HG02588 (cell line): ENCODE results near the gene EZR.

Source experiments
- ATAC-seq: cut with Tn5 transposase; IDR thresholded peaks from one replicate; pipeline ENCODE4 v1.9.1; 2021; ENCODE audit warnings: mild to moderate bottlenecking, moderate library complexity; ENCODE audit not compliant: unreplicated experiment

EZR gene

GRCh38 chr6:158780246-158780884, 38.8 kb downstream of the EZR start:
- no peak for ATAC-seq

- no peak for ATAC-seq
Measured at GRCh38 chr6:158778005-158778527, 41.1 kb downstream of the EZR start.

DNA sequence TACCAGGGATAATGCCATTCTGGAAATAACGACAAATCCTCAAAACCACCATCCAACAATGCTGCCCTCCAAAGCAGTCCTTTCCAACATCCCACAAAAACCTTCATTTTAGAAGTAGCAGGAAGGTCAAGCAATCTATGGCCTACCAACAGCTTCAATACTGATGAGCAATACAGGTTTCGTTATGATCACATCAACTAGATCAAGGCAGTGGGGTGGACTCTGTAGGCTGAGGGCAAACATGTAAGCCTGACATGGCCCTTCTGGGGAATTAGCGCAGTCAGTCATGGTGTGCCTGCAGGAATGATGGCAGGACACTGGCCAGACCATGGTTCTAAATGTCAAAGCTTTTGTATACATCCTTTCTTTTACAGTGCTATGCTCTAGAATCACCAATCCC, 41.7 kb downstream of the EZR start:
- ATAC-seq: no peak

DNA sequence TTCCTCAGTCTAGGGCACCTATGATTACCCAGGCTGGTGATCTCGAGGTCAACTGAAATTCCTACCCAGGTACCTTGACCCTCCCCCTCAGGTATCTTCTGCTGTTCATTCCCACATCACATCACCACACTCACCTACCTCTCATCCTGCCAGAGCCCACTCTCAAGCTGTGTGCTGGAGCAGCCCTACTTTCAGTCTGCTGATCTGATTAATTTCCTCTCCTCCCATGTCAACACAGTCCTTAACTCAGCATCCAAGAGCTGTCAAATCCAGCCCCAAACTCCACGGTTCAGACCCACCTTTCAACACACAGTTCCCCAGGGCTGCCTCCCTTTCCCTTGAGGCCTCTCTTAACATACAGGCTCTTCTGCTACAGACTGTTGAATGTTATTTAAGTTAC, 42.4 kb downstream of the EZR start:
- ATAC-seq: no peak

DNA sequence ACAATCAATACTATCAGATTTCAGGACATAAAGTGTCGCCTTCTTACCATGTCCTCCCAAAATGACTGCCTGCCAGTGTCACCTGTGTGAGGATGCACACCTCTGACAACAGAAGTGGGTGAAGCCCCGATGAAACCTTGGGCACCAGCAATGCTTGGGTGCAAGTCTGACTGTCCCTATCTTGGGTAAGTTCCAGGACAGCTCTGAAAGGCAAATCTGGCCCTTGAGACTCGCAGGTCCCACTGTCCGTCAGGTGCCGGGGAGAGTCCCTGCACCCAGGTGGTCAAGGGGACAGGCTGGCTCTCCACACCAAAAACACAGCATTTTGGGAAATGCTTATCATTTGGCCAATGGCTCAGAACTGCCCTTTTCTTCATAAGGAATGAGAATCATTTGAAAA, 43.3 kb downstream of the EZR start:
- ATAC-seq: no peak

DNA sequence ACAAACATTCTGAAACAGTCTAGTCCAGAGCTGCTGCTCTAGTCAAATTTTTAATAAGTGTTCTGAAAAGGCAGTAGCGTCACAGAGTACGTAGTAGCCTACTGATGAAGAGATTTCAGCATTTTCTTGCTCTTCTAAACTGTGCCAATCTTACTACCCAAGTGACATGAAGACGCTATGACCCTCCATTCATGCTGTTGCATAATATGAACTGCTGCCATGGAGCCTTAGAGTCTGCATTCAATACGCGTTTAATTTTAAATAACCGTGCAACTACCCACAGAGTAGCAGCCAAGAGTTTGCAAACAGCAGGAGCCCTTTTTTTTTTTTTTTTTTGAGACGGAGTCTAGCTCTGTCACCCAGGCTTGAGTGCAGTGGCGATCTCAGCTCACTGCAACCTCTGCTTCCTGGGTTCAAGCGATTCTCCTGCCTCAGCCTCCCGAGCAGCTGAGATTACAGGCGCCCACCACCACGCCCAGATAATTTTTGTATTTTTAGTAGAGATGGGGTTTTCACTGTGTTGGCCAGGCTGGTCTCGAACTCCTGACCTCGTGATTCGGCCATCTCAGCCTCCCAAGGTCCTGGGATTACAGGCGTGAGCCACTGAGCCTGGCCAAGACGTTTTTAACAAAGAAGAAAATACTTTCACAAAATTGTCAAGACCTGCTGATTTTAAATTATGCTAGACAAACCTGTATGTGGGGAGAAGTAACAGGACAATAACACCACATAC, 44.3 kb downstream of the EZR start:
- ATAC-seq: no peak

DNA sequence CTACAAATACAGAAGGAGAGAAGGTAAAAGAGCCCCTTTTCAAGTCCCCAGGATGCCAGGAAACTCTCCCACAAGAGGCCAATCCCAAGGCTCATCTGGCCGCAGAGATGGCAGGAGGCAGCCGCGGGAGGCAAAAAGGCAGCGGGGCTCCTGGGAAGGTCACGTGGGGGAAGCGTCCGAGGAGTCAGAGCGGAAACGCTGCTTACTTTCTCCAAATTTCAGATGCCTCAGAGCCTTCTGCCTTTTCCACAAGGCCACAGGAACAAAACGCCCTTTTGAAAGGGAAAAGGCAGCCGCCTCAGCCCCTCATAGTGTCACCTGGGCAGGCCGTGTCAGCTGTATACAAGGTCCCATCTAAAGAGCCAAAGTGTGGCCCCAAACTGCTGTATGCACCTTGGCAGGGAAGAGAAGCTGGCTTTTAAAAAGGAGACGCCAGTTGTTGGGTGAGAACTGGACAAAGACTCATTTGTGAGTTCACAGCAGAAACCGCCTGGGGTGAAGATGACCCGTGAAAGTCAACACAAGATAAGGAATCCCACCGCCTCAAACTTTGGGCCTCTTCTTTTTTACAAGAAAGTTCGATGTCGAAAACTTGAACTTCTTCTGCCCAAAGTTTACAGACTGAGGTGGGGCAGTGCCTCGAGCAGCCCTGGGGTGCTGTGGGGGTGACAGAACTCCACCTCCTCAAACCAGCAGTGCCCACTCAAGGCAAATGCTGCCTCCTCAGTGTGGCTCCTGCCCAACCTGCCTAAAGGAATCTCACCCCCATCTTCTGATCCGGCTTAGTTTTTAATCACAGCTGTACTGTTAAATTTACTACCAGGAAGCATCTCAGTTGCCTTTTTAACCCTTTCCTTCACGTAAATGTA, 45.4 kb downstream of the EZR start:
- no peak for ATAC-seq

GRCh38 chr6:158772851-158773371, 46.3 kb downstream of the EZR start:
- ATAC-seq: no peak

DNA sequence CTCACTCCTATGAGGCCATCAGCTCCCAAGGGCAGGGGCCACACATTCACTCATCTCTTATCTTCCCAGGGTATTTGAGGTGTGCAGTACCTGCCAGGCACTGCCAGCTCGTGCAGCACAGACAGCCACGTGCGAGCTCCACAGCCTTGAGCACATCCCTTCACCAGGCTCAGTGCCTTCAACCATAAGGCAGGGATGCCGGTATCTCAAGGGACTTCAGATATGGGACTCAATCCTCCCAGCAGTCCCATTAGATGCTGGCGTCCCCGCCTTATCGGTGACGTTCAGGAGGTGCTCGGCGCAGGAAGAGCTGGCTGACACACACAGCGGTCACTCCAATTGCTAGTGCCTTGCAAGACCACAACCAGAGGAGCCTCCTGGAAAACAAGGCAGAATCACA, 47.0 kb downstream of the EZR start:
- ATAC-seq: no peak

GRCh38 chr6:158771399-158772152, 47.6 kb downstream of the EZR start:
- ATAC-seq: no peak

GRCh38 chr6:158770533-158771330, 48.4 kb downstream of the EZR start:
- ATAC-seq: no peak

GRCh38 chr6:158769771-158770432, 49.3 kb downstream of the EZR start:
- ATAC-seq: no peak

DNA sequence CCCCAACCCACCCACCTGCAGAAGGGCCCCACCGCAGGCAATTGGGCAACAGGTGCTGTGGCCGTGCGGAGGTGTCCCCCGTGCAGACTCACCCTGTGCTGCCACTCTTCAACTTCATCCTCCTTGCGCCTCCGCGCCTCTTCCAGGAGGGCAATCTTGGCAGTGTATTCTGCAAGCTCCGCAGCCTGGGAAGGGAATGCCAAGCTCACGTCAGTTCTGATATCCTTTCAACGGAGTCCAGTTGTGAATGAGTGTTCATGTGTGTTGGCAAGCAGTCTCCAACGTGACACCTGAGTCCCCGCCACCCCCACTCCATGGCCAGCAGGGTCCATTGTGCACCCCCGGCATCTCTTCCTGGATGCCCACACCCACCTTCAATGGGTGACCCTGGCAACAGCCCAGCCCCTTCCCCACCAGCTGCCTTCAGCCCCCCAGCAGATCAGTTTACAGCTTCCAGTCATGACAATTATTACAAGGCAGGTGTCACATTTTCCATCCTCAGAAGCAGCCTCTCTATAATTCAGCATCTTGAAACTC, 49.9 kb downstream of the EZR start:
- ATAC-seq: no peak

DNA sequence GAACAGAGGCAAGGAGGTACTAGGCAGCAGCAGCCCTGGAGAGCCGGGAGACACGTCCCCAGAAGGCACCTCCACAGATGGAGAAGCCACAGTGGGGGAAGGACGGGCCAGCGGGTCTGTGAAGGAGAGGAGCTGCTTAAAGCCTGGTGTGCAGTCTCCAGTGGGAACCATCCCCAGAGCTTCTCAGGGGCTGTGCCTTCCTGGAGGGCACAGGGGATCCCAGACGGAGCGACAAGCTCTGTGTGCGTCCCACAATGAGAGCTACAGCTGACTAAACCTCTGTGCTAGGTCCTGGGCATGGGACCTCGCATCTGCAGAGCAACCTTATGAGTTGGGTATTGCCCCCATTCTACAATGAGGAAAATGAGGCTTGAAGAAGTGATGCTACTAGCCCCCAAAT, 50.7 kb downstream of the EZR start:
- ATAC-seq: no peak

DNA sequence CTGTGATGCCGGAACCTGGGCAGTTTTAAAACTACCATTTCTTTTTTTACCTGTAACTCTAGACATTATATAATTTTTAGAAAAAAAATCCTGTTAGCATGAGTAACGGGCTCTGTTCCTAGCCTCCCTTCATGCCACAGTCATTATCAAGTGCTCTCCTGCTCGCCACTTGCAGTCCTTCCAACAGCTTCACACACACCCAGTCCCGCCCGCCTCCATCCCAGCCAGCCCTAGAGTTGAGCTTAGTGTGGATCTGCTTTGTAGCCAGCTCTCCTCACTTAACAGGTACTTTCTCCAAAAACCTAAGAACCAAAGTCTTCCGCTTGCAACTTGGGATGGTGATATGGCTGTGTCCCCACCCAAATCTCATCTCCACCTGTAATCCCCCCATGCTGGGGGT, 51.5 kb downstream of the EZR start:
- no peak for ATAC-seq

DNA sequence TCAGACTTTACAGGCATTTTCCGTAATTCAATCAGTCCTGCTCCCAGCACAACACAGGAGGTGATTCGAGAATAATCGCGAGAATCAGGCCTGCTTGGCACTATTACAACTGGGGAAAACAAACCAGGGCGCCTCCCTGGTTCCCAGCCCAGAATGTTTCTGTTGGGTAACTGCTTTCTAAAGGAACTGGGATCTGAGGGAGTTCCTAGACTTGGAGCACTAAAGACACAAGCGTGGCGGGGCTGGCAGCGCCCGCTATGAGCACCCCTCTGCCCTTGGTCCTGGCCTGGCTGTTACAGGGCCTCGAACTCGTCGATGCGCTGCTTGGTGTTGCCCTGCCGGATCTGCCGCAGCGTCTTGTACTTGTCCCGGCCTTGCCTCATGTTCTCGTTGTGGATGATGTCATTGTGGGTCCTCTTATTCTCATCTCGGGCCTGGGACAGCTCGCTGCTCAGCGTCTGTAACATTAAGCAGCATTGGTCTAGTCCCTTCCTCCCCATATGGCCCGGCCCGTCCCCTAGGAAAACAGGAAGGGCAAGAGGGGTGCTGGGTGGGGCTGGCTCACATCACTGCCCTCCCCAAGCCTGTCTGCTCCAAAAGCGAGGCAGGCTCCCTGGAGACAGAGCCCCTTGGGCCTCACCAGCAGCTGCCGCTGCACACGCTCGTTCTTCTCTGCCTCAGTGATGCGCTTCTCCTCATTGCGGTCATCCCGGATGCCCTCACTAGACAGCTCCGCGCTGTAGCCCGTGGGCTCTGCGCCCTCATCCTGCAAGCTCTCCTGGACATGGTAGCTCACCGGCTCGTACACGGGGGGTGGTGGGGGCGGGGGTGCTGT, 52.3 kb downstream of the EZR start:
- no peak for ATAC-seq

DNA sequence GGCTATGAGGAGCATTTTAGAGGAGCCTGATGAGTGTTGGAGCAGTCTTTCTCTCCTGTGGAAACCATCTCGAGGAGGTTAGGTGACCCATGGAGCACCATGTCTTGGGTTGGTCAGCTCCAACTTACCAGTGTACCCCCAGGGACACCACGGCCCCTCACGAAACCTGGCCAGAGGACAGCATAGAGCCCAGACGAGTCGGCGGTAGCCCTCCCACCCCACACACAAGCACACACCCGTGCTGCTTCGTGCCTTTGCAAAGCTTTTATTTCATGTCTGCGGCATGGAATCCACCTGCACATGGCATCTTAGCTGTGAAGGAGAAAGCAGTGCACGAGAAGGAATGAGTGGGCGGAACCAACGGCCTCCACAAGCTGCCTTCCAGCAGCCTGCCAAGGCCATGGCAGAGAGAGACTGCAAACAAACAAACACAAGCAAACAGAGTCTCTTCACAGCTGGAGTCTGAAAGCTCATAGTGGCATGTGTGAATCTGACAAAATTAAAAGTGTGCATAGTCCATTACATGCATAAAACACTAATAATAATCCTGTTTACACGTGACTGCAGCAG, 53.6 kb downstream of the EZR start:
- no peak for ATAC-seq

DNA sequence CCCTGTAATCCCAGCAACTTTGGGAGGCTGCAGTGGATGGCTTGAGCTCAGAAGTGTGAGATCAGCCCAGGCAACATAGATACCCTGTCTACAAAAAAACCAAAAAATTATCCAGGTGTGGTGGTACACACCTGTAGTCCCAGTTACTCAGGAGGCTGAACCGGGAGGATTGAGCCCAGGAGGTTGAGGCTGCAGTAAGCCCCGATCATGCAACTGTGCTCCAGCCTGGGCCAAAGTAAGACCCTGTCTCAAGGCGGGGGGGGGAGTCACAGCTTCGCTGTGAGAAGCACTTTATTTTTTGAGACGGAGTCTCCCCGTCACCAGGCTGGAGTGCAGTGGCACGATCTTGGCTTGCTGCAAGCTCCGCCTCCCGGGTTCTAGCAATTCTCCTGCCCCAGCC, 54.2 kb downstream of the EZR start:
- no peak for ATAC-seq
